K562 (cell line): Measurements from ENCODE around the gene NRP2. TPM values are rescaled to one million over a fixed set of nuclear protein-coding genes. Genes with fewer than 3 reads are reported as not detected.

Experiments
- ATAC-seq: fragments of 200-7000 bp; cut with Tn5 transposase; 3 replicates; pipeline ENCODE4 v1.9.1; 2020; ENCODE audit warnings: moderate library complexity
- BruUV-seq: library from RNA; stranded (reverse); fragments of 400-500 nt; replicated peaks from 2 replicates; lab custom pipeline; 2021; lab: Mats Ljungman, UMichigan
- CTCF ChIA-PET: fragments of 300-600 bp; formaldehyde crosslinking; extraction: SDS; loops from one replicate; lab custom pipeline; 2021; ENCODE audit warnings: low intra/inter-chr PET ratio; lab: Yijun Ruan, JAX
- POLR2A ChIA-PET: fragments of 300-600, 350-650 bp; sonication (Branson Sonifier 250); formaldehyde crosslinking; extraction: SDS; loops from one replicate; lab custom pipeline; 2021; ENCODE audit warnings: antibody characterized with exemption, inconsistent platforms; lab: Yijun Ruan, JAX
- DNase-seq, 4 experiments: peaks; one replicate each; pipeline versions ENCODE4 v3.0.0 to v3.0.0-alpha.2; 2011 to 2018; ENCODE audit warnings: low spot score in 3 of 4, mixed read lengths in 3 of 4; ENCODE audit errors: extremely low read depth in 1 of 4
- FAIRE-seq: peaks from 2 replicates; lab custom pipeline; 2011; peaks lifted over from hg19 to GRCh38; lab: Jason Lieb, UNC
- H2AFZ ChIP-seq: 2 replicates; pipeline ENCODE4 v1.6.0; 2011; ENCODE audit warnings: low read depth, low read length, control low read depth, inconsistent platforms
- H3K27ac ChIP-seq: fragments of 200-600 bp; 3 replicates; pipeline ENCODE4 v1.8.0; 2011; ENCODE audit warnings: low read depth, mild to moderate bottlenecking, control low read depth, inconsistent platforms, low read length, moderate library complexity, mixed read lengths; ENCODE audit errors: extremely low read depth
- H3K27me3 ChIP-seq, 2 experiments: fragments of 300-600 bp in 1 of 2; 2 replicates in 1 of 2; 3 replicates in 1 of 2; pipeline versions ENCODE4 v1.6.0 to v1.8.0; 2011; ENCODE audit warnings: inconsistent platforms in 2 of 2, low read length in 2 of 2, mild to moderate bottlenecking in 1 of 2, mixed read lengths in 1 of 2, moderate library complexity in 1 of 2; ENCODE audit not compliant: control insufficient read depth in 2 of 2, insufficient read depth in 2 of 2
- H3K36me3 ChIP-seq: fragments of 300-600 bp; 3 replicates; pipeline ENCODE4 v1.8.0; 2011; ENCODE audit warnings: mild to moderate bottlenecking, low read length, inconsistent platforms; ENCODE audit not compliant: control insufficient read depth, insufficient read depth
- H3K4me1 ChIP-seq, 2 experiments: fragments of 200-600 bp in 1 of 2; replicated peaks in 1 of 2; 2 replicates in 1 of 2; 3 replicates in 1 of 2; pipeline versions ENCODE4 v1.5.1 to v1.8.0; 2011; ENCODE audit warnings: inconsistent platforms in 2 of 2, low read length in 2 of 2, mild to moderate bottlenecking in 1 of 2, mixed read lengths in 1 of 2, moderate library complexity in 1 of 2; ENCODE audit not compliant: control insufficient read depth in 2 of 2, insufficient read depth in 2 of 2
- H3K4me2 ChIP-seq: 2 replicates; pipeline ENCODE4 v1.6.1; 2011; ENCODE audit warnings: low read length, control low read depth, inconsistent platforms, mixed read lengths; ENCODE audit not compliant: insufficient read depth
- H3K4me3 ChIP-seq: fragments of 200-600 bp; sonication (generic), shearing (Covaris generic); 2 replicates; pipeline ENCODE4 v1.5.1; 2016; ENCODE audit warnings: control low read depth, inconsistent platforms
- H3K79me2 ChIP-seq: fragments of 200-600 bp; 3 replicates; pipeline ENCODE4 v1.8.0; 2011; ENCODE audit warnings: low read length, inconsistent platforms; ENCODE audit not compliant: control insufficient read depth, insufficient read depth
- H3K9ac ChIP-seq, 2 experiments: 2 replicates each; pipeline versions ENCODE4 v1.6.0 to v1.6.1; 2011; ENCODE audit warnings: low read depth in 2 of 2, low read length in 2 of 2, control low read depth in 1 of 2, inconsistent platforms in 1 of 2, mild to moderate bottlenecking in 1 of 2, mixed read lengths in 1 of 2; ENCODE audit not compliant: insufficient read depth in 1 of 2
- H3K9me1 ChIP-seq: one replicate; pipeline ENCODE4 v1.6.0; 2011; ENCODE audit warnings: inconsistent platforms, mild to moderate bottlenecking, low read length, moderate library complexity; ENCODE audit not compliant: control insufficient read depth, insufficient read depth
- H3K9me3 ChIP-seq: replicated peaks from 2 replicates; pipeline ENCODE4 v1.5.1; 2011; ENCODE audit warnings: low read depth, low read length, inconsistent platforms; ENCODE audit not compliant: control insufficient read depth, insufficient read depth
- H4K20me1 ChIP-seq: replicated peaks from 2 replicates; pipeline ENCODE4 v1.6.1; 2011; ENCODE audit warnings: low read length, inconsistent platforms, mixed read lengths; ENCODE audit not compliant: control insufficient read depth, insufficient read depth
- BRD9 ChIP-seq: fragments of 450-650 bp; IDR thresholded peaks from 2 replicates; pipeline ENCODE4 v1.6.1; 2018; ENCODE audit warnings: low read depth; ENCODE audit not compliant: partially characterized antibody
- NFIC ChIP-seq: fragments of 450-650 bp; IDR thresholded peaks from 2 replicates; pipeline ENCODE4 v1.6.1; 2017; ENCODE audit warnings: mild to moderate bottlenecking, inconsistent platforms
- RCOR1 ChIP-seq, 2 experiments: IDR thresholded peaks; 2 replicates each; pipeline ENCODE4 v1.6.1; 2012; ENCODE audit warnings: low read depth in 2 of 2, low read length in 2 of 2, borderline replicate concordance in 1 of 2, improper control_type of control experiment in 1 of 2
- WGBS: fragments of 100-300 bp; shearing (Covaris generic); methylation state at CpG from one replicate; pipeline ENCODE4 v1.1.6; 2016; ENCODE audit warnings: low coverage, mixed read lengths; ENCODE audit not compliant: insufficient coverage; ENCODE audit errors: missing lambda C conversion rate; 5-methylcytosine and 5-hydroxymethylcytosine counted together
- in situ Hi-C: fragments of 300-500 bp; cut with MboI; formaldehyde crosslinking; loops from 4 replicates; pipeline ENCODE4 v1.15.0; 2018; ENCODE audit warnings: inconsistent platforms, mixed read lengths
- intact Hi-C: fragments of 100-400 bp; cut with micrococcal nuclease; formaldehyde crosslinking; loops from 2 replicates; pipeline ENCODE4 v1.14.2; 2022
- polyA plus RNA-seq, 8 experiments: library from polyadenylated mRNA; depleted of rRNA in 4 of 8; stranded (reverse) in 5 of 8; unstranded in 3 of 8; fragments of >200 nt; fragmentation: Nextera tagmentation in 2 of 8; fragmentation: Illumina TruSeq in 1 of 8; extraction: Ambion mirVana in 2 of 8; extraction: Trizol in 1 of 8; gene quantifications; 2 replicates each; pipeline versions ENCODE4 v1.2.1 to v1.2.3, GENCODE V29; 2011 to 2014; ENCODE audit warnings: inconsistent platforms in 1 of 8, missing spikeins in 1 of 8
- total RNA-seq, 7 experiments: library from RNA; depleted of rRNA in 6 of 7; stranded (reverse); fragments of >200 nt in 6 of 7; fragmentation: Illumina TruSeq in 2 of 7; extraction: Trizol in 2 of 7; gene quantifications; 2 replicates each; pipeline versions ENCODE4 v1.2.1 to v1.2.3, GENCODE V29; 2011 to 2021; ENCODE audit warnings: low replicate concordance in 1 of 7

NRP2 gene
- total and polyA plus RNA-seq, 9 of the 15 experiments (the other 6 are each of a cell fraction or from before 2014, with no cell fraction given), result 0.05 to 0.31 (median 0.15) TPM; not detected in 5

DNA sequence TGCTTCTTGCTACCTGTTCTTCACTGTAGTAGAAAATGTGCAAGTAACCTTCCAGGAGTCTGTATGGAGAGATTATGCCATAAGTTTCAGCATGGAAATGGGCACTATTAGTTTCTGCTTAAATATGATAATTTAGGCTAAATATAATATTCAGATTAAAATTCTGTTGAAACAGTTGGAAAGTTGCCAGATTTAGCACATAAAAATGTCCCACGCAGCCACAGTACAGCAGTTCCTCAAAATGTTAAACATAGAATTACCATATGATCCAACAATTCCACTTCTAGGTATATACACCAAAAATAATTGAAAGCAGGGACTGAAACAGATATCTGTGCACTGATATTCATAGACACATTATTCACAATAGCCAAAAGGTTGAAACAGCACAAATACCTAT is 121.2 kb downstream of the NRP2 start:
- no peaks in the 10 kb centered on the region for H3K9me3 ChIP-seq
- no peak for FAIRE-seq
- H3K4me2 ChIP-seq, result no peak overlapping the region
- POLR2A ChIA-PET, result no interaction called here
- peaks cover 2 to 30% of the 10 kb centered on the region in 2 experiments; a peak in 3 of 5 replicates for H3K27me3 ChIP-seq
- no peaks in the 10 kb centered on the region for H3K4me1 ChIP-seq
- no peak for DNase-seq
- H3K27ac ChIP-seq, result no peak overlapping the region
- H2AFZ ChIP-seq, result no peak overlapping the region
- no TSS peak for BruUV-seq
- H3K79me2 ChIP-seq, result no peaks in the 10 kb centered on the region
- CTCF ChIA-PET, result no interaction called here
- no peak overlapping the region for H3K9ac ChIP-seq
- no peak for ATAC-seq
- in situ Hi-C loops (no loop called here), intact Hi-C loops (no loop called here)
- H3K4me3 ChIP-seq, result no peak overlapping the region
- H3K36me3 ChIP-seq, result no peaks in the 10 kb centered on the region
- TF ChIP-seq NFIC (peak; percentile 21; the same call in 1 of the 2 replicates), BRD9 (no peak)
- H3K9me1 ChIP-seq, result no peaks in the 10 kb centered on the region
- no peaks in the 10 kb centered on the region for H4K20me1 ChIP-seq
- 0% methylated on average over 1 of the region's 1 CpG for WGBS

DNA sequence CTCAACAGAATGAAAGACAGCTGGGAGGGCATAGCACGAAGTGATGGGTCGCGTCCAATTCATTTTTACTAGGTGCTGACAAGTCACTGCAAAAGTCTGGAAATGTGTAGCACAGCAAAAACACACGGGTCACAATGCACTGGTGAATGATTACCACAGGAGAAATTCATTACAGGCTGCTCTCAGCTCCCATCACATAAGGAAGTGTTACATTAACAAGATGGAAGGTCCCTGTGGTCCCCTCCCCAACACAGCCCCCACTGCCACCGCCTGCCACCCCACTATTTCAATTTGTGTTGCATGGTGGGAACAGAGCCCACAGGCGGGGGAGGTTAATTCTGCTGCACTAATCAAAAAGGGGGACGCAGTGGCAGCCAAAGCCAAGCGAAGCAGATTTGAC is 122.8 kb downstream of the NRP2 start:
- no peak for FAIRE-seq
- H3K4me3 ChIP-seq, result no peak overlapping the region
- 8% methylated on average over 5 of the region's 8 CpGs for WGBS
- CTCF ChIA-PET, result no interaction called here
- no peaks in the 10 kb centered on the region for H3K36me3 ChIP-seq
- peaks cover 2 to 30% of the 10 kb centered on the region in 2 experiments; a peak in 3 of 5 replicates for H3K27me3 ChIP-seq
- no peak overlapping the region for H3K27ac ChIP-seq
- ATAC-seq, result no peak
- intact Hi-C loops, result no loop called here
- H3K9me1 ChIP-seq, result no peaks in the 10 kb centered on the region
- TF ChIP-seq RCOR1 (IDR thresholded peaks at IDR 0.05; ENCODE audit: borderline replicate concordance in 1 of 2, low read depth in 2 of 2, low read length in 2 of 2), result no peak
- TF ChIP-seq, all 486 proteins: peak for 0
- H3K9me3 ChIP-seq, result no peaks in the 10 kb centered on the region
- no peaks in the 10 kb centered on the region for H3K79me2 ChIP-seq
- no peak overlapping the region for H3K4me2 ChIP-seq
- H2AFZ ChIP-seq, result no peak overlapping the region
- BruUV-seq, result no TSS peak
- POLR2A ChIA-PET, result no interaction called here
- no peak overlapping the region for H3K9ac ChIP-seq
- in situ Hi-C loops, result no loop called here
- DNase-seq, result no peak
- H3K4me1 ChIP-seq, result no peaks in the 10 kb centered on the region
- no peaks in the 10 kb centered on the region for H4K20me1 ChIP-seq
